HL-60/S4 treated with phorbol 12-myristate 13-acetate at 8.2 ng/mL for 4 days and 3 days (cell line): ENCODE data around the gene UBE2G1.
"Not testable (repeated sequence)": the region's sequence is repeated elsewhere in the genome, so short reads cannot be mapped to it uniquely, and the experiment has no call there.

ENCODE experiments used
- in situ Hi-C: fragments of 300-500 bp; cut with MboI; formaldehyde crosslinking; loops from 2 replicates; pipeline ENCODE4 v1.15.0; 2022; ENCODE audit warnings: low sequenced_read_pairs

The UBE2G1 gene

GRCh38 chr17:4375796-4376440 is 9.4 kb upstream of the UBE2G1 start:
- in situ Hi-C loops, result not testable (repeated sequence)

GRCh38 chr17:4375039-4375748 is 8.7 kb upstream of the UBE2G1 start:
- in situ Hi-C loops, result no loop called here

DNA sequence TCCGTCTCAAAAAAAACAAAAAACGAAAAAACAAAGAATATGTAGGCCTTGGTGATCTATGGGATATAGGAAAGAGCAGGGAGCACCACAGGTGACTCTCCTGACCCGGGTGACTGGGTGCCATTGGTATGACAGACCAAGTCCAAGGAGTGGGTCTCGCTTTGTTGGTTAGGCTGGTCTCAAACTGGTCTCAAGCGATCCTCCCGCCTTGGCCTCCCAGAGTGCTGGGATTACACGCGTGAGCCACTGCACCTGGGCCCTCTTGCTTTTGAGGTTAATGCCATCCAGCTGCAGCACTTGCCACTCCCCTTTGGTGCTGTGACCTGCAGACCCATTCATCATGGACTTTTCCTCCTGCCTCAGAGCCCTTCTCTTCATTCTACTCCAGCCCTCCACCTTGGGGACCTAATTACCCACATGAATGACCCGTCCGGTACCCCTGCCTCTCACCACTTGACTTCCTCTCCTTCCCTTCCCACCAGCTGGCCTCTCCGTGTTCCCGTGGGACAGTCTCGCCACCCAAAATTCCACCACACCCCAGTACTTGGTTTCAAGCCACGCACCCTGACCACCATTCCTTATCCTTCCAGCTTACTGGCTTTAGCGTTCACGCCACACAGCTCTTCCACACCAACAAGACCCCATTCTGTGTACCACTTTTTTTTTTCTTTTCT is 3.2 kb upstream of the UBE2G1 start:
- in situ Hi-C loops, result no loop called here

DNA sequence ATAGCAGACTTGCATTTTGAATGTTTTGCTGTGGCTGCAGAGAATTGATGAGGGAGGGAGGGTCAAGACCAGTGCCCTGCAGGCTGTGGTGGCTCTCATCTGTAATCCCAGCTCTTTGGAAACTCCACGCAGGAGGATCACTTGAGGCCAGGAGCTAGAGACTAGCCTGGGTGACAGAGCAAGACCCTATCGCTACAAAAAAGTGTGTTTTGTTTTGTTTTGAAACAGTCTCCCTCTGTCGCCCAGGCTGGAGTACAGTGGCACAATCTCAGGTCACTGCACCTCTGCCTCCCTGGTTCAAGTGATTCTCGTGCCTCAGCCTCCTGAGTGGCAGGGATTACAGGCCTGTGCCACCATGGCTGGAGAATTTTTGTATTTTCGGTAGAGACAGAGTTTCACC is 1.9 kb upstream of the UBE2G1 start:
- in situ Hi-C loops, result no loop called here

DNA sequence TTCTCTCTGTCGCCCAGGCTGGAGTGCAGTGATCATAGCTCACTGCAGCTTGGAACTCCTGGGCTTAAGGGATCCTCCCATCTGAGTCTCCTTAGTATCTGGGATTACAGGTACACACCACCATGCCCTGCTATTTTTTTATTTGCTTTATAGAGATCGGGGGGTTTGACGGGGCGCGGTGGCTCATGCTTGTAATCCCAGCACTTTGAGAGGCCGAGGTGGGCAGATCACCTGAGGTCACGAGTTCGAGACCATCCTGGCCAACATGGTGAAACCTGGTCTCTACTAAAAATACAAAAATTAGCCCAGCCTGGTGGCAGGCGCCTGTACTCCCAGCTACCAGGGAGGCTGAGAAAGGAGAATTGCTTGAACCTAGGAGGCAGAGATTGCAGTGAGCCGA is 702 bp upstream of the UBE2G1 start:
- in situ Hi-C loops, result not testable (repeated sequence)

GRCh38 chr17:4365628-4366326 is 698 bp downstream of the UBE2G1 start:
- in situ Hi-C loops, result no loop called here

GRCh38 chr17:4365103-4365627 is 1.3 kb downstream of the UBE2G1 start:
- in situ Hi-C loops, result no loop called here

- in situ Hi-C loops, result no loop called here
These were observed 1.8 kb downstream of the UBE2G1 start for GRCh38 chr17:4364622-4365041.

GRCh38 chr17:4362141-4362540 is 4.3 kb downstream of the UBE2G1 start:
- in situ Hi-C loops, result no loop called here

GRCh38 chr17:4358154-4358553 is 8.3 kb downstream of the UBE2G1 start:
- in situ Hi-C loops, result no loop called here

DNA sequence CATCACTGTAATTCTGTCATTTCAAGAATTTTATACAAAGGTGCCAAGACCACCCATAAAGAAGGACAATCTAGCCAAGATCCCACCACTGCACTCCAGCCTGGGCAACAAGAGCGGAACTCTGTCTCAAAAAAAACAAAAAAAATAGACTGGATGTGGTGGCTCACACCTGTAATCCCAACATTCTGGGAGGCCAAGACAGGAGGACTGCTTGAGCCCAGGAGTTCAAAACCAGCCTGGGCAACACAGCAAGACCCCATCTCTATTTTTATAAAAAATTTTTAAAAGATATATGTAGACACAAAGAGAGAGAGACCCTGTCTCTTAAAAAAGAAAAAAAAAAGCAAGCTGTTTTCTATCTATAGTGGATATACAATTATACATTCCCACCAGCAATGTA is 8.8 kb downstream of the UBE2G1 start:
- in situ Hi-C loops, result no loop called here

DNA sequence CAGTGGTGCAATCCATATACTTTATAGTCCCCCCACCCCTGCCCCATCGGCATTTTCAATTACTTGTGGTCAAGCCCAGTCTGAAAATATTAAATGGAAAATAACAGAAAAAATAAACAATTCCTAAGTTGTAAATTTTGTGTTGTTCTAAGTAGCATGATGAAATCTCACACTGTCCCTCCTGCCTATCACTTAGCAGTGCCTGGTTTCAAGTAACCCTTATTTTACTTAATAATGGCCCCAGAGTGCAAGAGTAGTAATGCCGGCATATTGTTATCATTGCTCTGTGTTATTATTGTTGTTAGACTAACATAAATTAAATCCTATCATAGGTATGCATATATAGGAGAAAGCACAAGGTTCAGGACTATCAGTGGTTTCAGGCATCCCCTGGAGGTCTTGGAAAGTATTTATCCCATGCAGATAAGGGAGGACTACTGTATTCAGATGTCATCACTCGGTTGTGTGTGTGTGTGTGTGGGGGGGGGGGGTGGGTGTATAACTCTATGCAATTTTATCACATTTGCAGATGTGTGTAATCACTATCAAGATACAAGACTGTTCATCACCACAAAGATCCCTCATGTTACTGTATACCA is 9.3 kb downstream of the UBE2G1 start:
- in situ Hi-C loops, result no loop called here

DNA sequence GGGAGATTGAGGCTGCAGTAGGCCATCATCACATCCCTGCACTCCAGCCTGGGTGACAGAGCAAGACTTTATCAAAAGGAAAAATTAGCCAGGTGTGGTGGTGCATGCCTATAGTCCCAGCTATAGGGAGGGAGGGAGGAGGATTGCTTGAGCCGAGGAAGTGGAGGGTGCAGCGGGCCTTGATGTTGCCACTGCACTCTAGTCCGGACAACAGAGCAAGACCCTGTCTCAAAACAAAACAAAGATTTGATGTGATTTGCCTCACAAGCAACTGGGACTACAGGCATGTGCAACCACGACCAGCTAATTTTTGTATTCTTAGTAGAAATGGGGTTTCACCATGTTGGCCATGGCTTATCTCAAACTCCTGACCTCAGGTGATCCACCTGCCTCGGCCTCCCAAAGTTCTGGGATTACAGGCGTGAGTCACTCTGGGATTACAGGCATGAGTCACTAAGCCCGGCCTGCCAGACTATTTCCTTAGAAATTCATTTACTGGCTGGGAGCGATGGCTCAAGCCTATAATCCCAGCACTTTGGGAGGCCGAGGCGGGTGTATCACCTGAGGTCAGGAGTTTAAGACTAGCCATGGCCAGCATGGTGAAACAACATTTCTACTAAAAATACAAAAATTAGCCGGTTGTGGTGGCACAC is 11.5 kb downstream of the UBE2G1 start:
- in situ Hi-C loops, result no loop called here

DNA sequence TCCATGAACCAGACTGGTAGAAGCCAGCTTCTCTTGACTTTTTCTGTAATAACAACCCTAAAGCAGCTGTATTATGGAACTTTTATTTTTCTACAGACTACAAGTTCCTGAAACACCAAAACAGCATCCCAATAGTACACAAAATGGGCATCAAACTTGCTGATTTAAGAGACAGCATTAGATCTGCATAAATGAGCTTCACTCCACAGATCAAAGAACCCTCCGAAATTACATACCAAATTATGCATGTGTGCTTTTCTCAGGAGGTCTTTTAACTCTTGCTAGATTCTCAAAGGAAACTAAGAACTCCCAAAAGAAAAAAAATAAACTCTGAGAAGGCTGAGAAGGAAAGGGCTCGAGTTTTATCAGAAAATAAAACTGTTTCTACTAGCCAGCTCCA is 12.3 kb downstream of the UBE2G1 start:
- in situ Hi-C loops, result no loop called here

GRCh38 chr17:4350214-4350613 is 16.3 kb downstream of the UBE2G1 start:
- in situ Hi-C loops, result not testable (repeated sequence)

DNA sequence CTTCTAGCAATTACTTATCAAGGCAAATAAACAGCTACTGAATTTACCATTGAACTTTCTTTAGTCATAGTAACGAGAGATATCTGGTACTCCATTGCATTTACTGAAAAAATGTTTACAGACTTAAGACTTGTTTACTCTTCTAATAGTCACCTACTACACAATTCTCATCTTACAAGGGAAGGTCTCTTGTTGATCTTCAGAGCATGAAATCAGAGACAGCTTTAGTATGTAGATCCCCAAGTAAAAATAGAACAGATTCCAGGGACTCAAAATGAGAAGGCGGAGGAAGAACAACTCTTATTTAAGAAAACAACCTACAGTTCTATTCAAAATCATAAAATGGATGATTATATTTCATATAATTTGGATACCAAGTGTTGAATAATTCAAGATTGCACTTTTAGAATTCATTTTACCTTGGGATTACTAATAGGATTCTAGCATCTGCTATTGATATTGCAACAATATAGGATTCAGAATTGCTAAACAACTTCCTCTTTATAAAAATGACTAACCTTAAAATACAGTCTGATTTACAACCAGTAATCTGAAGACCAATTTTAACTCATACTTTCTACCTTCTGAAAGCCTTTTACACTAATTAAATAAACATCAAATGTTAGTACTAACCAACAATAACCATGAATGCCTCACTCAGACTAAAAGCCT is 20.8 kb downstream of the UBE2G1 start:
- in situ Hi-C loops, result no loop called here

DNA sequence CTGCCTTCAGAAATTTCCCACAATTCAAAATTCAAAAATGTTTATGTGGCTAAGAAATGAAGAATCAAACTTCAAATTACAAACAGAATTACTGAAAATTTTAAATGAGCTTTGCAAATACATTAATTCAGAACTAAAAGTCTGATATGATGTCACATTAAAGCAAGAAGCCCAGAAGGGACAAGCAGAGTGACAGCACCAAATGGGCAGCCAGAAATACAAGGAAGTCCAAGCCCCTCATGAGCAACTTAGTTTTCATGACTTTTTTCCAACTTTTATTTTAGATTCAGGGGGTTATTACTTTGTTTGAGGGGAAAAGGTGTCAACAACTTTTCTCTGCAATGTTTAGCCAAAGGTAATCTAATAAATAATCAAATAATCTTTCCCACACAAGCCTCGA is 21.5 kb downstream of the UBE2G1 start:
- in situ Hi-C loops, result no loop called here

- in situ Hi-C loops, result no loop called here
These were observed 23.9 kb downstream of the UBE2G1 start for GRCh38 chr17:4342535-4342934.

GRCh38 chr17:4341616-4341977 is 24.9 kb downstream of the UBE2G1 start:
- in situ Hi-C loops, result no loop called here
